WI38 (cell line): Measurements from ENCODE around the gene MRC2.

Experiments
- H3K4me3 ChIP-seq: 2 replicates; pipeline ENCODE4 v1.5.1; 2011; ENCODE audit warnings: low read depth, mild to moderate bottlenecking, control low read depth, low read length
- CTCF ChIP-seq: IDR thresholded peaks from 2 replicates; pipeline ENCODE4 v1.5.1; 2012; ENCODE audit warnings: low read depth, mild to moderate bottlenecking, control low read depth, low read length

MRC2 gene

GRCh38 chr17:62665599-62665998 is 38.1 kb downstream of the MRC2 start:
- TF ChIP-seq CTCF, result no peak

GRCh38 chr17:62666061-62666800 is 38.8 kb downstream of the MRC2 start:
- no peak for TF ChIP-seq CTCF
- H3K4me3 ChIP-seq, result no peak overlapping the region

More at GRCh38 chr17:62665599-62665998, 38.1 kb downstream of the MRC2 start:
- no peak overlapping the region for H3K4me3 ChIP-seq

GRCh38 chr17:62666801-62667591 is 39.5 kb downstream of the MRC2 start:
- H3K4me3 ChIP-seq, result no peak overlapping the region
- TF ChIP-seq CTCF, result no peak

- no peak for TF ChIP-seq CTCF
- H3K4me3 ChIP-seq, result no peak overlapping the region
Measured at GRCh38 chr17:62668091-62668804, 40.8 kb downstream of the MRC2 start.

- no peak overlapping the region for H3K4me3 ChIP-seq
- no peak for TF ChIP-seq CTCF
Measured at GRCh38 chr17:62670202-62670821, 42.8 kb downstream of the MRC2 start.

- TF ChIP-seq CTCF, result no peak
- no peak overlapping the region for H3K4me3 ChIP-seq
Measured at GRCh38 chr17:62671553-62671952, 44.1 kb downstream of the MRC2 start.
